Neuronal stem cell (in vitro differentiated cells): ENCODE measurements around the gene PHF21A.
A peak's percentile ranks its signal among the peaks of the same experiment; 100 is the strongest.

ENCODE experiments used
- DNase-seq: peaks from one replicate; pipeline ENCODE4 v3.0.0-alpha.2; 2013; ENCODE audit warnings: low spot score
- H2AFZ ChIP-seq: one replicate; pipeline ENCODE4 v1.6.1; 2013; ENCODE audit warnings: mild to moderate bottlenecking, low read length, inconsistent platforms
- H2AK5ac ChIP-seq: 2 replicates; pipeline ENCODE4 v1.6.1; 2013; ENCODE audit warnings: low read depth, mild to moderate bottlenecking, inconsistent platforms, low read length, moderate library complexity, mixed read lengths
- H2BK120ac ChIP-seq: 2 replicates; pipeline ENCODE4 v1.6.1; 2013; ENCODE audit warnings: low read depth, mild to moderate bottlenecking, inconsistent platforms, low read length, moderate library complexity, mixed read lengths
- H2BK12ac ChIP-seq: one replicate; pipeline ENCODE4 v1.6.1; 2013; ENCODE audit warnings: low read length, inconsistent platforms
- H2BK15ac ChIP-seq: 2 replicates; pipeline ENCODE4 v1.6.1; 2013; ENCODE audit warnings: mild to moderate bottlenecking, low read length, inconsistent platforms, mixed read lengths
- H2BK5ac ChIP-seq: one replicate; pipeline ENCODE4 v1.6.1; 2013; ENCODE audit warnings: inconsistent platforms, mild to moderate bottlenecking, low read length, moderate library complexity
- H3K14ac ChIP-seq: one replicate; pipeline ENCODE4 v1.6.1; 2013; ENCODE audit warnings: low read length, inconsistent platforms
- H3K18ac ChIP-seq: 2 replicates; pipeline ENCODE4 v1.6.1; 2013; ENCODE audit warnings: low read length, inconsistent platforms
- H3K23ac ChIP-seq: 2 replicates; pipeline ENCODE4 v1.6.1; 2013; ENCODE audit warnings: low read depth, mild to moderate bottlenecking, mixed read lengths, low read length, inconsistent platforms; ENCODE audit not compliant: poor library complexity
- H3K27ac ChIP-seq: replicated peaks from 3 replicates; pipeline ENCODE4 v1.5.1; 2013; ENCODE audit warnings: low read length, inconsistent platforms
- H3K27me3 ChIP-seq, 3 experiments: 2 replicates each; pipeline ENCODE4 v1.6.1; 2013; ENCODE audit warnings: low read length in 3 of 3, mild to moderate bottlenecking in 2 of 3, inconsistent platforms in 1 of 3, low read depth in 1 of 3, mixed read lengths in 1 of 3, moderate library complexity in 1 of 3; ENCODE audit not compliant: control insufficient read depth in 3 of 3, insufficient read depth in 3 of 3
- H3K36me3 ChIP-seq, 2 donors: replicated peaks in 1 of 2; 2 replicates each; pipeline ENCODE4 v1.6.1; 2013; ENCODE audit warnings: low read length in 2 of 2; ENCODE audit not compliant: control insufficient read depth in 2 of 2, insufficient read depth in 2 of 2
- H3K4ac ChIP-seq: 2 replicates; pipeline ENCODE4 v1.6.1; 2013; ENCODE audit warnings: inconsistent platforms, mild to moderate bottlenecking, low read length, moderate library complexity
- H3K4me1 ChIP-seq, 2 donors: 1 replicate in 1 of 2; 2 replicates in 1 of 2; pipeline ENCODE4 v1.6.1; 2013; ENCODE audit warnings: low read length in 2 of 2, low read depth in 1 of 2; ENCODE audit not compliant: control insufficient read depth in 2 of 2, insufficient read depth in 1 of 2
- H3K4me2 ChIP-seq: one replicate; pipeline ENCODE4 v1.6.1; 2013; ENCODE audit warnings: mild to moderate bottlenecking, low read length, inconsistent platforms; ENCODE audit not compliant: insufficient read depth, poor library complexity, severe bottlenecking
- H3K4me3 ChIP-seq, 2 donors: 2 replicates each; pipeline ENCODE4 v1.5.1; 2013; ENCODE audit warnings: low read length in 2 of 2, mild to moderate bottlenecking in 2 of 2, inconsistent platforms in 1 of 2, moderate library complexity in 1 of 2
- H3K79me1 ChIP-seq: one replicate; pipeline ENCODE4 v1.6.1; 2013; ENCODE audit warnings: low read depth, mild to moderate bottlenecking, inconsistent platforms, low read length, moderate library complexity
- H3K9ac ChIP-seq: one replicate; pipeline ENCODE4 v1.6.1; 2013; ENCODE audit warnings: mild to moderate bottlenecking, low read depth, low read length, inconsistent platforms; ENCODE audit not compliant: poor library complexity
- H3K9me3 ChIP-seq, 2 donors: replicated peaks in 1 of 2; 2 replicates each; pipeline versions ENCODE3 to v1.6.1; 2013; ENCODE audit warnings: low read length in 2 of 2, mild to moderate bottlenecking in 2 of 2, inconsistent platforms in 1 of 2, low read depth in 1 of 2, mixed read lengths in 1 of 2, moderate library complexity in 1 of 2; ENCODE audit not compliant: control insufficient read depth in 2 of 2, insufficient read depth in 1 of 2
- H4K8ac ChIP-seq: one replicate; pipeline ENCODE4 v1.6.1; 2013; ENCODE audit warnings: low read depth, mild to moderate bottlenecking, inconsistent platforms, low read length, moderate library complexity
- H4K91ac ChIP-seq: one replicate; pipeline ENCODE4 v1.6.1; 2013; ENCODE audit warnings: low read length, low read depth, mild to moderate bottlenecking, inconsistent platforms; ENCODE audit not compliant: poor library complexity
- WGBS, 2 donors: extraction: QIAGEN DNeasy Blood & Tissue Kit; methylation state at CpG; one replicate each; pipeline ENCODE4 v1.1.7; 2013; ENCODE audit warnings: missing lambda C conversion rate in 2 of 2, mixed read lengths in 1 of 2; ENCODE audit not compliant: insufficient read length in 2 of 2, insufficient replicate concordance in 1 of 2; ENCODE audit errors: extremely low coverage in 2 of 2; 5-methylcytosine and 5-hydroxymethylcytosine counted together

Gene PHF21A

GRCh38 chr11:45930031-45930794 is 191.0 kb downstream of the PHF21A start:
- no peak overlapping the region for H3K4me3 ChIP-seq
- H4K91ac ChIP-seq = no peak overlapping the region
- H3K4me1 ChIP-seq = no peaks in the 10 kb centered on the region
- H3K9ac ChIP-seq = no peak overlapping the region
- H2BK15ac ChIP-seq = no peak overlapping the region
- H3K79me1 ChIP-seq = peaks cover 7% of the 10 kb centered on the region
- H2AK5ac ChIP-seq = no peak overlapping the region
- H3K27ac ChIP-seq = no peak overlapping the region
- DNase-seq = no peak
- peak overlapping the region; percentile 78 for H2BK5ac ChIP-seq
- peaks cover 21 to 40% of the 10 kb centered on the region in 2 donors for H3K36me3 ChIP-seq
- peaks cover 0 to 2% of the 10 kb centered on the region in 2 donors for H3K9me3 ChIP-seq
- no peak overlapping the region for H3K14ac ChIP-seq
- no peak overlapping the region for H3K4me2 ChIP-seq
- peak overlapping the region; percentile 92 for H3K23ac ChIP-seq
- H3K27me3 ChIP-seq = peaks cover 0 to 5% (median 0%) of the 10 kb centered on the region in 3 experiments
- peak overlapping the region; percentile 27 for H3K18ac ChIP-seq
- WGBS, 2 donors = no CpG with 5 or more reads among the region's 14 CpGs
- peak overlapping the region; percentile 31 for H4K8ac ChIP-seq
- H3K4ac ChIP-seq = no peak overlapping the region
- no peak overlapping the region for H2BK12ac ChIP-seq
- no peak overlapping the region for H2BK120ac ChIP-seq
- H2AFZ ChIP-seq = no peak overlapping the region

- peaks cover 7% of the 10 kb centered on the region for H3K79me1 ChIP-seq
- H3K4ac ChIP-seq = no peak overlapping the region
- no peak overlapping the region for H2BK5ac ChIP-seq
- H3K18ac ChIP-seq = no peak overlapping the region
- peaks cover 0 to 11% (median 0%) of the 10 kb centered on the region in 3 experiments for H3K27me3 ChIP-seq
- H2BK12ac ChIP-seq = no peak overlapping the region
- no peak overlapping the region for H3K27ac ChIP-seq
- no peak overlapping the region for H2AK5ac ChIP-seq
- no peak overlapping the region for H4K91ac ChIP-seq
- H2BK15ac ChIP-seq = no peak overlapping the region
- H2BK120ac ChIP-seq = no peak overlapping the region
- H3K4me1 ChIP-seq = no peaks in the 10 kb centered on the region
- peaks cover 15 to 34% of the 10 kb centered on the region in 2 donors for H3K36me3 ChIP-seq
- no peak overlapping the region for H3K4me3 ChIP-seq
- no peak for DNase-seq
- WGBS, 2 donors = no CpG with 5 or more reads among the region's 10 CpGs
- H4K8ac ChIP-seq = no peak overlapping the region
- no peak overlapping the region for H3K14ac ChIP-seq
- no peak overlapping the region for H2AFZ ChIP-seq
- peaks cover 0 to 2% of the 10 kb centered on the region in 2 donors for H3K9me3 ChIP-seq
- no peak overlapping the region for H3K9ac ChIP-seq
- no peak overlapping the region for H3K23ac ChIP-seq
- no peak overlapping the region for H3K4me2 ChIP-seq
Observed at GRCh38 chr11:45929486-45930030, 191.7 kb downstream of the PHF21A start.

- DNase-seq = no peak
- H3K27me3 ChIP-seq = peaks cover 0 to 19% (median 3%) of the 10 kb centered on the region in 3 experiments
- no CpG with 5 or more reads among the region's 13 CpGs for WGBS, 2 donors
Observed at GRCh38 chr11:45928535-45929215, 192.6 kb downstream of the PHF21A start.

More at GRCh38 chr11:45928535-45929215, 192.6 kb downstream of the PHF21A start:
- Histone ChIP-seq H3K36me3 (peaks cover 10 to 25% of the 10 kb centered on the region in 2 donors), H2BK15ac (no peak overlapping the region), H4K8ac (peak overlapping the region; percentile 58), H3K4ac (no peak overlapping the region), H2AK5ac (peak overlapping the region; percentile 78), H2BK5ac (peak overlapping the region; percentile 39), H3K18ac (peak overlapping the region; percentile 25), H3K79me1 (peaks cover 7% of the 10 kb centered on the region), H3K4me3 (no peak overlapping the region), H3K9me3 (peaks cover 0 to 2% of the 10 kb centered on the region in 2 donors), H2BK12ac (no peak overlapping the region), H3K27ac (no peak overlapping the region), H4K91ac (no peak overlapping the region), H3K14ac (no peak overlapping the region), H3K23ac (no peak overlapping the region), H3K9ac (no peak overlapping the region), H3K4me1 (no peaks in the 10 kb centered on the region), H3K4me2 (no peak overlapping the region), H2AFZ (no peak overlapping the region), H2BK120ac (no peak overlapping the region)
